Testis (tissue), 2 donors: ENCODE data around the gene LZTS2.

Source experiments
- POLR2A ChIP-seq: fragments of 450-650 bp; IDR thresholded peaks from one replicate; pipeline ENCODE4 v1.6.1; 2017; ENCODE audit warnings: antibody characterized with exemption, mild to moderate bottlenecking, moderate library complexity
- TF ChIP-seq, protein P1 (sequence below), 3 experiments: fragments of 450-650 bp in 2 of 3; fragments of 200-600 bp in 1 of 3; sonication (generic) in 1 of 3; IDR thresholded peaks; one replicate each; pipeline ENCODE4 v1.5.1; 2016 to 2019; ENCODE audit warnings: antibody characterized with exemption in 3 of 3, mild to moderate bottlenecking in 2 of 3, moderate library complexity in 1 of 3

GRCh38 chr10:101054351-101054750 lies 54.7 kb downstream of the LZTS2 start:
- TF ChIP-seq, protein P1, sequence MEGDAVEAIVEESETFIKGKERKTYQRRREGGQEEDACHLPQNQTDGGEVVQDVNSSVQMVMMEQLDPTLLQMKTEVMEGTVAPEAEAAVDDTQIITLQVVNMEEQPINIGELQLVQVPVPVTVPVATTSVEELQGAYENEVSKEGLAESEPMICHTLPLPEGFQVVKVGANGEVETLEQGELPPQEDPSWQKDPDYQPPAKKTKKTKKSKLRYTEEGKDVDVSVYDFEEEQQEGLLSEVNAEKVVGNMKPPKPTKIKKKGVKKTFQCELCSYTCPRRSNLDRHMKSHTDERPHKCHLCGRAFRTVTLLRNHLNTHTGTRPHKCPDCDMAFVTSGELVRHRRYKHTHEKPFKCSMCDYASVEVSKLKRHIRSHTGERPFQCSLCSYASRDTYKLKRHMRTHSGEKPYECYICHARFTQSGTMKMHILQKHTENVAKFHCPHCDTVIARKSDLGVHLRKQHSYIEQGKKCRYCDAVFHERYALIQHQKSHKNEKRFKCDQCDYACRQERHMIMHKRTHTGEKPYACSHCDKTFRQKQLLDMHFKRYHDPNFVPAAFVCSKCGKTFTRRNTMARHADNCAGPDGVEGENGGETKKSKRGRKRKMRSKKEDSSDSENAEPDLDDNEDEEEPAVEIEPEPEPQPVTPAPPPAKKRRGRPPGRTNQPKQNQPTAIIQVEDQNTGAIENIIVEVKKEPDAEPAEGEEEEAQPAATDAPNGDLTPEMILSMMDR (IDR thresholded peaks at IDR 0.05): no peak
- TF ChIP-seq POLR2A: no peak
